NCI-H446 treated with DMSO at 0.1 percent for 48 hours (cell line): Measurements from ENCODE around the gene INPP5A.

Source experiments
- DNase-seq: peaks from one replicate; lab custom pipeline; 2025; lab: John Stamatoyannopoulos, UW

The INPP5A gene

DNA sequence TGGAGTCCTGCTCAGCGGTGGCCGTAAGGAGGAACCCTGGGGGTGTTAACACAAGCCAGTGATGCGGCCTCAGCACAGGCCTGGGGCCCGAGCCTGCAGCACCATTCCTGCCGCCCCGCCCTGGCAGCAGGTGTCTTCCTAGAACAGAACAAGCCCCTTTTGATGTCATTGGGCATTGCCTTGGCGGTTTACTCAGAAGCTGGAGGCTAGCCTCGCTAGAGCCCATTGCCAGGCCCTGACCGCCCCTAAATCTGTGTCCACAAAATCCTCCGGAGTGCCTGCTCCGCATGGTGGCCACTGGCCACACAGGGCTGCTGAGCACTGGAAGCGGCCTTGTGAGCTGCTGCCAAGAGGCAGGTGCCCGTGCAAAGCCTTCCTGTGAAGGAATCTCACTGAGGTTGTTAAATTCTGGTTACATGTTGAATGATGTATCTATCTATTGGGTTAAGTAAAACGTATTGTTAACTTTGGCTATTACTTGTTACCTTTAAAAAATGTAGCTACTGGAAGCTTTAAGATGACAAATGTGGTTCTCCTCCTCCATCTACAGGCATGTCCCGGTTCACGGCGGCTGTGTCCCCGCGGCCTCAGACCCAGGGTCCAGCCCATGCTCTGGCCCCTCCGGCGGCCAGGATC lies 1.2 kb upstream of the INPP5A start:
- DNase-seq, result no peak

DNA sequence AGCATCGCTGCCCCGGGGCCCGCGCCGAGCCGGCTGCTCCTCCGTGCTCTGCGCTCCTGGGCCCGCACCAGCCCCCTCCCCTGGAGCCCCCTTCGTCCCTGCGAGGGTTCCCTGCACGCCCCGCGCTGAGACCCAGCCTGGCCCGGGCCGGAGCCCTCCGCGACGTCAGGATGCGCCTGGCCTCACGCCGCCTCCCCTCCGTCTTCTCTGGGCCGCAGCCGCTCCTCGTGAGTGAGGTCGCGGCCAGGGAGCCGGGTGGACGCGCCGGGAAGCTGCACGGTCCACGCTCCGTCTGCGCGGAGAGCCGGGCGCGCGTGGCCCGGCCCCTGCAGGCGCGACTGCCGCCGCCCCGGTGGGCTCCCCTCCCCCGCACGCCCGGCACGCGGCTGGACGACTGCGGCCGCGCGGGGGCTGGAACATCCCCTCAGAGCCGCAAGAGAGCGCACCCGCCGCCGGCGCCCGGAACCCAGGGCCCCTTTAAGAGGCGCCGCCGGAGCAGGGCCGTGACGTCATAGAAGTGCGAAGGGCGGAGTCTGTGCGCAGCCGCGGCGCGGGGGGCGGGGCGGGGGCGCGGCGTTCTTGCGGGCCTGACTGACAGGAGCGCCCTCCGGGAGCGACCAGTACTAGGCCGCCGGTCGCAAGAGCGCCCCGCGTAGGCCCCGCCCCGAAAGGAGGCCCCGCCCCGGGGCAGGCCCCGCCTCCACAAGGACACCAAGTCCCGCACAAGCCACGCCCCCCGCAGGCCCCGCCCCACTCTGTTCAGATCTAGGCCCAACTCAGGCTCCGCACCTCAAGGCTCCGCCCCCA lies 507 bp upstream of the INPP5A start:
- peak; percentile 86 for DNase-seq

- no peak for DNase-seq
These were observed 623 bp downstream of the INPP5A start for GRCh38 chr10:132538031-132538789.

DNA sequence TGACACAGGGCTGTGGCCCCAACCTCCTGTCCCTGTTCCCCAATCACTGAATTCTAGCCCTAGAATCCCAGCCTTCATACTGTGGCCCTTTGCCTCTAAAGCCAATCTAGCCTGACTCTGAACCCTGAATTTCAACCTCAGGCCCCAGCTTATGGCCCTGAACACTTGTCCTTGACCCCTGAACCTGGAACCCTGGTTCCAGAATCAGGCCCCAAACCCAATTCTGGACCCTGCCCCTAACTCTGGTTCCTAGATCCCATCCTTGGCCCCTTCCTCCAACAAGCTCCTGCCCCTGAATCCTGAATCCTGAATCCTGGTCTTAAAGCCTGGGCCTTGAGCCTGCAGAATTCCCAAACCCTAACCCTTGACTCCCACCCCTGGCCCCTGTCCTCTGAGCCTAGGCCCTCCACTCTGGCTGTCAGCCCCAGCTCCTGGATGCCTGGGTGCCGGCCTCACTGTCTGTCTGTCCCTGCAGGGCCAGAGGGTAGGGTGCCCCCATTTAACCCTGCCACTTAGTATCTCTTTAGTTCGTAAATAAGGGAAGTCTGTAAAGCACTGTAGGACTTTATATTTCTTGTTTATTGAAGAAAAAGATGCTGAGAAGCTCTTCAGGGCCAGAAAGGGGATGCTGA lies 1.3 kb downstream of the INPP5A start:
- DNase-seq, result no peak

GRCh38 chr10:132539431-132539839 lies 1.8 kb downstream of the INPP5A start:
- no peak for DNase-seq

- no peak for DNase-seq
These were observed 2.3 kb downstream of the INPP5A start for GRCh38 chr10:132539894-132540293.

- no peak for DNase-seq
These were observed 2.9 kb downstream of the INPP5A start for GRCh38 chr10:132540456-132540855.

GRCh38 chr10:132541129-132541528 lies 3.5 kb downstream of the INPP5A start:
- DNase-seq, result no peak

- DNase-seq, result no peak
These were observed 4.0 kb downstream of the INPP5A start for GRCh38 chr10:132541601-132542011.

DNA sequence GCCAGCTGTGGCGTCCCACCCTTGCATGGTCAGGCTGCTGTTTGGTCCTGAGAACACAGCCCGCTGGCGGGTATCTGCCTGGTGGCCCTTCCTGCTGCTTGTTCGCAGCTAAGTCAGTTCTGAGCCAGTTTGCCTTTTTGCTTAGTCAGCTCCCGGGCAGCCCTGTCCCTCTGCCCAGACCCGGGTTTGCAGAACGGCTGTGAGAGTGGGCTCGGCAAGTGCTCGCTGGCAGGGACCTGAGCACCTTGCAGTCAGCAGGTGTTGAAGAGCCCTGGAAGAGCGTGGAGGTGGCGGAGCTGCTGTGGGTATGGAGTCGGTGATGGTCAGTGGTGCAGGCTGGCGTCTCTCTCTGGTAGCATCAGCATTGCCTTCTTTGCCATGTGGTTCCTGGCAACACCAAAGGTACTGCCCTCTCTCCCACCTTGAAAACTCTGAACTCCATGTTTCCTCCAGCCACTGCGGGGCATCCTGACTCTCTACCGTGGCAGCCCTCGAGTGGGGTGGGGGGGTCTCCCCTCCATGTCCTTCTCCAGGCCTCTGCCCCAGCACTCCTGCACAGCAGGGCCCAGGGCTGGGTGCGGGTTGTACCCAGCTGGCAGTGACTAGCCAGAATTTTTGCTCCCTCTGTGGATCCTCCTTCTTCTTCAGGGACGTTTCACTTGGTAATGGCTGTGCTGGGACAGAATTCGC lies 4.6 kb downstream of the INPP5A start:
- no peak for DNase-seq

DNA sequence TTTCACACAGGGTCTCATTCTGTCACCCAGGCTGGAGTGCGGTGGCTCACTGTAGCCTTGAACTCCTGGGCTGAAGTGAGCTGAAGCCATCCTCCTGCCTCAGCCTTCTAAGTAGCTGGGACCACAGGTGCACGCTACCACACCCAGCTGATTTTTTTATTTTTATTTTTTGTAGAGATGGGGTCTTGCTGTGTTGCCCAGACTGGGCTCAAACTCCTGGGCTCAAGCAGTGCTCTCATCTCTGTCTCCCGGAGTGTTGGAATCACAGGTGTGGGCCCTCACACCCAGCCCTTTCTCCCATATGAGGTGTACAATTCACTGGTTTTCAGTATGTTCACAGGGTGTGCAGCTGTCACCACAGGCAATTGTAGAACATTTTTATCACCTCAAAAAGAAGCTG lies 5.2 kb downstream of the INPP5A start:
- no peak for DNase-seq

DNA sequence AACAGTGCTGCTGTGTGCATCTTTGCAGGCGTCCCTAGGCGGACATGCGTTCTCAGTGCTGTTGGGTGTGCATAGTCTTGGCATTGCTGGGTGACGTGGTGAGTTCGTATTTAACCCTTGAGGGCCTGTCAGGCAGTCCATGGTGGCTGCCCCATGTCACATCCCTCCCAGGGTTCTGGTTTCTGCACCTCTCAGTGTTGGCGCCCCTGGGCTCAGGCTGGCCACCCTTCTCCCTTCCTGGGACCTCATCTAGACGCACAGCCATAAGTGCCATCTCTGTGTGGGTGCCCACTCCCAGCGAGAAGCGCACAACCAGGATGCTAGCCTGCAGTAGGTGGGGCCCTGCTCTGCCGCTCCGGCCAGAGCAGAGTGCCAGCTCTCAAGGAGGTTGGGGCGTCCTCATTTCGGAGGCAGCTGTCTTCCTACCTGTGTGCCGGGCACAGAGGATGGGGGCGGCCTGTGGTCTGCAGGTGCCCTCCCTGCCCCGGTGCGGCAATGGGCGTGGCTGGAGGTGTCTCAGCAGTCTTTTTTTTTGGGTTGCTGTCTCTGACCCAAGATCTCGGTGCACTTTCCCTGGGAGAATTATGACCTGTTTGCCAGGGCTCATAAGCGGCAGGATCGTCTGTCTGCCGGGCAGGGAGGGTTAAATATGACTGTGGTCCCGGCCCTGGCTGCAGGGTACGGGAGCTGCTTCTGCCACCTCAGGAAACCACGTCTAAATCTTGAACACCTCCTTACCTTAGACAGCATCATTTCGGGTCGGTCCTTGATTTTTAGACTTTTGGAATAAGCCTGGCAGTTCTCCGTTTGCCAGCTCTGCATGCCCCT lies 6.5 kb downstream of the INPP5A start:
- no peak for DNase-seq

DNA sequence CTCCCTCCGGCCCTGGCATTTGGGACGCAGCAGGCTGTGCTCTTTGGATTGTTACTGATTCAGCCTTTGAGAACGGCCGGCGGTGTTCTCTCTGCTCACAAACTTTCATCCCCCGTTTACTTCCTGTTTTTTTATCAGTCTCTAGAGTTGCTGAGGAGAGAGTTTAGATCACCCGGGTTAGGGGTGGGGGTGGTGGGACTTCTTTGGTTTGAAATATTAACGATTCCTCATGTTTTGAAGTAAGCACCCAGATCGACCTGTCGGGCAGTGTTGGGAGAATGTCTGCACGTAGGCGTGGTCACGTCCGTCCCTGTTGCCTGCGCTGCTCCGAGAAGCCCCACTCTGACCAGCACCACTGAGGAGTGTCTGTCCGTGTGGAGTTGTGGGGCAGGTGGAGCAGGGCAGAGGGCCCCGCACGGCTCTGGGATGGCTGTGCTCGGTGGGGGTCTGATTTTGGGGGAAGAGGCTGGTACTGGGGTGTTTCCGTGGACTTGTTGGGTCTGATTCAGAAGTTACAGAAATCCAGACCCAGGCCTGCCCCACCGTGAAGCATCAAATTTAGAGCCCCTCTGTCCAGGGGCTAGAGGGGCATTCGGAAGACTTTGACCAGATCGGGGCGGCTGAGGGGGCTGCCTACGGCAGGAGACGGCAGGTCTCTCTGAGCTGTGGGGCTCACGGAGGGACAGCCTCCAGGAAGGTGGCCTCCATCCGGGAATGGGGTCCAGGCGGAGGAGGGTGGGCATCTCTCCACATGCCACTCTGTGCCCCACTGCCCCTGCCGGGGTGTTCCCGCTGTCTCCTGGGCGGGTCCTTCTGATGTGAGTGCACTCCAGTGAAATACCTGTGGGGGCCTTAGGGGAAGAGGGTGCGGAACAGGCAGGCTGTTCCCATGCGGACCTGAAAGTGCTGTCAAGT lies 7.4 kb downstream of the INPP5A start:
- no peak for DNase-seq

- DNase-seq, result no peak
These were observed 8.2 kb downstream of the INPP5A start for GRCh38 chr10:132545659-132546367.

GRCh38 chr10:132546567-132547420 lies 9.2 kb downstream of the INPP5A start:
- no peak for DNase-seq

GRCh38 chr10:132547421-132547861 lies 9.9 kb downstream of the INPP5A start:
- no peak for DNase-seq

GRCh38 chr10:132548106-132548823 lies 10.7 kb downstream of the INPP5A start:
- DNase-seq, result no peak
